RPMI8226 (cell line): ENCODE results near the gene ETV4.

Experiments
- DNase-seq: peaks from one replicate; pipeline ENCODE4 v3.0.0-alpha.2; 2015

Gene ETV4

DNA sequence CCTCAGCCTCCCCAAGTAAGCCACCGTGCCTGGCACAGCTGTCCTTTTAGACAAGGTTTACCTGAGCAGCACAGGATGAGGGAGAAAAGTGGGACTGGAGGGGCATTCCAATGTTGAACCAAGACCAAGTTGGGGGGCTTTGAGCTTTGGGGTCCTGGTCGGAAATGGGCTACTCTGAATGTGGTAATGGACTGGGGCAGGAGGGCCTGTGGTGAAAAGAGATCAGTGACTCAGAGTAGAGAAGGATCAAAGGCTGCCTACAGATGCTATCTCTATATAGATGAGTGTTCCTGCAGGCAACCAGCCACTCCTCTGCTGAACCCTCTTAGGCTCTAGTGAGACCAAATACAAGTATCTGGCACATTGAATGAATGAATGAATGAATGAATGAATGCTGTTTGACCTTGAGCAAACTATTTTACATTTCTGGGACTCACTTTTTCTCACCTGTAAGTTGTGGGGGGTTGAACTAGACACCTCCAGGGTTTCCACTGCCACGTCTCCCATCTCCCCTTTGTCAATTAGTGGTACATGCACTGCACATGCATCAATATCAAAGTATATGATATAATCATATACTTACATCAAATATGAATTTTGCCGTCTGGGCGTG, 26.3 kb upstream of the ETV4 start:
- no peak for DNase-seq

DNA sequence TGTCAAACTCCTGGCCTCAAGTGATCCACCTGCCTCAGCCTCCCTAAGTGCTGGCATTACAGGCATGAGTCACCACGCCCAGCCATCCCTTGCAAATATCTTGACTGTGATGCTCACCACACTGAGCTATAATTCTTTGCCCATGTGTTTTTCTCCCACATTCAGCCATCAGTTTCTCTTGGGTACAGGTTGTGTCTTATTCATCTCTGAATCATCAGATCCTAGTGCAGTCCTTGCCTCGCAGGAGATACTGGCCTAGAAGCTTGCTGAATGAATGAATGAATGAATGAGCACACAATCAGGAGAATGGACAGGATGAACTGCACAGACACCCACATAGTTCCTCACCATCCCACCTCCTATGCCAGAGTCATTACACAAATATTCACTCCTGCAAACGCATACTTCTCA, 24.4 kb upstream of the ETV4 start:
- no peak for DNase-seq

DNA sequence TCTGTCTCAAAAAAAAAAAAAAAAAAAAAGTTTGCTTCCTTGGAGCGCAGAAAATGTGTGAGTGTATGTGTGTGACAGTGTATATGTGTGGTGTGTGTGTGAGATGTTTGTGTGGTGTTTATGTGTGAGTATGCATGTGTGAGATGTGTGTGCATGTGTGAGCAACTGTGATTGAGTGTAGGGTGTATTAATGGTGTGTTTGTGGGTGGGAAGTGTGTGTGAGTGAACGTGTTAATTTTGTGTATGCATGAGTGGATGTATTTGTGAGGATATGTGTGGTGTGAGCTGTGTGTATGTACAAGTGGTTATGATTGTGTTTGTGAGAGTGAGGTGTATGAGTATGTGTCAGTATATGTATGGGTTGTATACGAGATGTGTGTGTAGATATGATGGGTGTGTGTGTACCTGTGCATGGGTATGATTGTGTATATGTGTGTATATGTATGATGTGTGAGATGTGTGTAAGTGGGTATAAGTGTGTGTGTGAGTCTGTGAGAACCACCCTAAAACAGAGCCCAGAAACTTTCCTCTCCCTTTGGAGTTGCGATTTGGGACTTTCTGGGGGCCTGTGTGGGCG, 22.5 kb upstream of the ETV4 start:
- DNase-seq: no peak

DNA sequence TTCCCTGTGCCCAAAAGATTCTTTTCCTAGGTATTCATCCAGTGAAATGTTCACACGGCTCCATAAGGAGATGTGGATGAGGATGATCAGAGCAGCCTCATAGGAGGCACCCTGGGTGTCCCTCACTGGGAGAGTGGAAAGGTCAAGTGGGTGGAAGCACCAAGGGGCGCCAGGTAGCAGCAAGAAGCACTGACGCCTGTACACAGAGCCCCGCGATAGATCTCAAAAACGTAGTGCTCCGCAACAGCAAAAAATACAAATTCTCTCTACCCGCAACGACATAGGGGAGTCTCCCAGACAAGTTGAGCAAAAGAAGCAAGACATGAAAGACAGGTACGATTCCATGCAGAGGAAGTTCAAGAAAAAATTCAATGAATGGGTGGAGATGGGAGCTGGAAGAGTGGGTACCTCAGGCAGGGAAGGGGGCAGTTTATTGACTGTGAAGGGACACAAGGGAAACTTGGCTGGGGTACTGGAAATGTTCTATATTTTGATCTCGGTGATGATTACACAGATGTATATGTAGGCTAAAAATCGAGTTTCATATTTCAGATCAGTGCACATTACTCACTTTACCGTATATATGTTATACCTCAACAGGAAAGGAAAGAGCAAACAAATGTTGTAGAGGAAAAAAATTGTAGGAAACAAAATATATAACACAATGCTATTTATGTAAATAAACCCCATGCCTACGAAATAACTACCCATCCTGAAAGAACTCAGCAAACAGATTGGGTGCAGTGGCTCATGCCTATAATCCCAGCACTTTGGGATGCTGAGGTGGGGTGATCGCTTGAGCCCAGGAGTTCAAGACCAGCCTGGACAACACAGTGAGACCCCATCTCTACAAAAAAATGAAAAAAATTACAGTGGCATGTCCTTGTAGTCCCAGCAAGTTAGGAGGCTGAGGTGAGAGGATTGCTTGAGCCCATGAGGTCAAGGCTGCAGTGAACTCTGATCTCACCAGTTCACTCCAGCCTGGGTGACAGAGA, 17.8 kb upstream of the ETV4 start:
- DNase-seq: no peak

DNA sequence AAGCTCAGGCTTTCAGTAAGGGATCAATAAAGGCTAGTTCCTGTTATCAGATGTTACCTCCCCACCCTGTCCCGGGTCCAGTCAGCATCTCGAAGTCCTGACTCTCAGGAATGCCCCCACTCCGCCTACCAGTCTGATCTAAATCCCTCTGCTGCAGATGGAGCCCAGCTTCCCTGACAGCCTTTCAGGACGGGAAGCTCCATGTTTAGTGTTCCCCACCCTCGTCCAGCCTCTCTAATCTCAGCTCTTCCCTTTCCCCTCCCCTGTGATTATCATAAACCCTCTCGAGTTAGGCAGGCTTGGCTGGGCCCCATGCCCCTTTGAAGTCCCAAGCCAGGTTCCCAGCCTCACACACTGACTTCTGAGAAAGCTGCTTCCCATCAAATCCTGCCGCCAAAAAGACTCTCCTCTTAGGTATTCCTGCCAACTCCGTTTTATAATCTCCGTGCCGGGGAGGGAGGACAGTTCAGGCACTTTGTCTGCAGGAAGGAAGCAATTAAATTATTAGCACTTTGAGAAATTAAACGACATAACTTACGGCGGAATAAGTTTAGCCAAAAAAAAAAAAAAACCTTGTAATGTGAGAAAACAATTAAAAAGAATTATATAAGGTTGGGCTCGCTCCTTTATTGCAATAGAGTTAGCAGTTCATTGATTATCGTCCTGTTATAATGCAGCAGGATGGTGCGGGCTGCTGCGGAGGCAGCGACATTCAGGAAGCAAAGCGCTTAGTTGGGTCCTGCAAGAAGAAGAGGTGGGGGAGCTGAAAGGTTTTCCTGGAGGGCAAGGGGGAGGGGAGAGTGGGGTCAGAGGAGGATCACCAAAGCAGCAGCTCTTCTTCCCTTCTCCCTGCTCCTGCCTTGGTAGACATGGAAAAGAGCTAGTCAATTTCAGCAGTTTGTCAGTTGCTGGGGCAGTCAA, 16.8 kb upstream of the ETV4 start:
- no peak for DNase-seq

DNA sequence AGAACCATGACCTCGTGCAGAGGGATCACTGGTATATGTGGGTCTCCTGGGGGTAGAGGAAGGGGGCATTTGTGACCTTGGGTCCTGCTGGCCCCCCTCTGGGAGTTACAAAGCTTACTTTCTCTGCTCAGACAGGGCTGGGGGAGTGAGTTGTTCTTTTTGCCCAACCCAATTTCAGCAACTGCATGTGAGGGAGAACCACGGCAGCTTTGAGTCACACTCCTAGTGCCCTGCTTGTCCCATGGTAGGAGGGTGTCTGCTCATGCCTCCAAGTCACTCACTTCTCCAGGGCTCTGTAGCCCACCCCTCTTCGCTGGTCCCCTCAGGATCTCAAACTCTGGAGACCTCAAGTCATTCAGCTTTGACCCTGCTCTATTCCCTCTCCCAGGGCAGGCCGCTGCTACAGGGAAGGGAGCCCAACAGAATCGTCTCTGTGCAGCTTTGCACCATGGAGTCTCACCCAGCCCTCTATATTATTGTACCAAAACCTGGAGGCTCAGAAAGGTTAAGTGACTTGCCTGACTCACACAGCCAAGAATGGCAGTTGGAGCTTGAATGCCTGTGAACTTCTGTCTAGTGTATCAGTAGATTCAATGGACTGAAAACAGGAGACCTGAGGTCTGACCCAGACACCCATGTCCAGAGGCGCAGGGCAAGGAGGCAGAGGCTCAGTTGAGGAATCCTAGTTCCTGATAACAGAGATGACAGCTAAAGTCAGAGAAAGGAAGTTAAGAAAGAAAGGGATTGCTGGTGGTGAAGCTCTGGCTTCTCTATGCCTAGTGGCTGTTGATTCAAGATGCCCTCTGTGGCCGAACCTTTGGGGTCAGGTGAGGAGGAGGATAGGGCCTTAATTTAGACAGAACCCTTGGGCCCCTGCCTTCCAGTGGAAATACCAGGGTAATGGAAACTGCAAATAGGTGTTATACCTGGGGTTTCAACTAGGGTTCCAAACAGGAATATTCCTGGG, 14.6 kb upstream of the ETV4 start:
- no peak for DNase-seq

DNA sequence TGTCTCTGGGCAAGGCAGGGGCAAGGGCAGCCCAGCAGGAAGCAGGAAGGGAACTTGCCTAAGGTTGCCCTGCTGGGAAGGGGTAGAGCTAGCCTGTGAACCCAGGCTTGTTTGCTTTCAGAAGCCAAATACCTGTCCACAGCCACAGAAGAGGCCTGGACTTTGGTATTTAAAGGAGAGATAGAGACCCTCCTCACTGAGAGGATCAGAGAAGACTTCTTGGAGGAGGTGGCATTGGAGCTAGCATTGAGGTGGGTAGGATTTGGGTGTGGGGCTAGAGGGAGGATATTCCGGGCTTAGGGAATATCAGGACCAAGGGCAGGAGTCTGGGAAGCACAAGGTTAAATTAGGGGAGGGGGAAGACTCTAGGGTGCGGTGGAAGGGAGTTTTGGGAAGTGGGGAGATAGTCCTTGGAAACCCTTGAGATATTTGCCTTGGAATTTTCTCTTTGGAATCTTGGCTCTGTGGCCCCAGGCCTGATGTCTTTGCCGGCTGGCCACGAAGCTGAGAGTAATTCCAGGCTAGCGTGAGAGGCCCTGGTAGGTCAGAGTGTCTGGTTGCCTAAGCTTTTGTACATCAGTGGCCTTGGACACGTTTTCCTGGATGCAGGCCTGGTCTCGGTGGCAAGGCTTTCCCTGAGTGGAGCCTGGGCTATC, 13.1 kb upstream of the ETV4 start:
- DNase-seq: no peak

DNA sequence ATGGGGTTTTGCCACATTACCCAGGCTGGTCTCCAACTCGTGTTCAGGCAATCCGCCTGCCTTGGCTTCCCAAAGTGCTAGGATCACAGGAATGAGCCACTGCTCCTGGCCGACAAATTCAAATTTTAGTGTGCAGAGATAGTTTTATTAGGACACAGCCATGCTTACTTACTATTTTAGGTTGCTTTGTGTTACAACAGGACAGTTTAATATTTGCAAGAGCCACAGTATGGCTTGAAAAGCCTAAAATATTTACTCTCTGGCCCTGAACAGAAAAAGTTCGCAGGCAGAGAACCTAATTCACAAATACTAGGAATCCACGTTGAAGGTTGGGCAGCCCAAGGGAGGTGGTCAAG, 12.6 kb upstream of the ETV4 start:
- DNase-seq: no peak

DNA sequence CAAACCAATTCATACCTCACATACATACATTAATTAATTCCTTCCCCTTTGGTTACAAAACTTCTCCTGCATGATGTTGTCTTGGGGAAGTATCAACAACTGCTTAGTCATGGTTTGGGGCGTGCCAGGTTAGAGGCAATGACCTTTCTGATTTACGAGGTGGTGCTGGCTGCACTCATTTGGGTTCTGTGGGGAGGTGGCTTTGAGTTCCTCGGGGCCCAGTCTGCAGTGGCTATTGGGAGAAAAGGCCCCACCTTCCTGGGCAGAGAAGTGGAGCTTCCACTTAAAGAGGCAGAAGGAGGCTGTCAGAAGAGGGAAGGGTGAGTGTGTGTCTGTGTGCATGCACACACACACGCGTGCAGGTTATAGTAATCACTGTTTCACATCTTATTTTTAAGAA, 10.2 kb upstream of the ETV4 start:
- DNase-seq: peak; percentile 37

DNA sequence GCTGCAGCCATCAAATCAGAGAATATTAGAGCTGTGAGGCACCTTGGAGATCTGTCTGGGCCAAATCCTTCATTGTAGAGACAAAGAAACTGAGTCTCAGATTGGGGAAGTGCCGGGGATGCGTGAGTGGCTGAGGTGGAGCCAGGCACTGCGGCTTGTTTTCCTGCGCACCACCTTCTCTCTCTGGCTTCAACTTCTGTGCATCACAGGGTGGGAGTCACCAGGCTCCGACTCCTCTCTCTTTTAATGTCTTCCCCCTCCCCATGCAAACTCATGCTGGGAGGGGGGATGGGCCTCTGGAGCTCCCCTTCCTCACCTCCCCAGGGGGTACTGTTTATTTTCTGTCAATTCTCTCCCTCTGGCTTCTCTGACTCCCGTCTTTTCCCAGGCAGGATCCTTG, 8.7 kb upstream of the ETV4 start:
- DNase-seq: no peak

DNA sequence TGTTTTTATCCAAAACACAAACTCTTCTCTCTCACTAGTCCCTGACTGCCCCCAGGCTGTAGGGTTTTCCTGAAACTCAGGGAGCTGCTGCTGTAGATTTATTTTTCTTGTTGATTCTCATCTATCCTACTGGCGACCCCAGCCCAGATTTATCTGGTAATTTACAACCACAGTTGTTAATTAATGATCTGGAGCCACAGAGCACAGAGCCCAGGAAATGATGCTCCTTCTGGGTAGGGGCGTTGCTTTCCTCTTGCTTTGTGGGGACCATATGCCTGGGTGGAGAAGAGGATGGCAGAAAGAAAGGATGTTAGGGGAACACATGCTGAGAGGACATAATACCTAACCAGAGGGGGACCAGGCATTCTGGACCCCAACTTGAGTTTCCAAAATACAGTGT, 7.4 kb upstream of the ETV4 start:
- DNase-seq: no peak

DNA sequence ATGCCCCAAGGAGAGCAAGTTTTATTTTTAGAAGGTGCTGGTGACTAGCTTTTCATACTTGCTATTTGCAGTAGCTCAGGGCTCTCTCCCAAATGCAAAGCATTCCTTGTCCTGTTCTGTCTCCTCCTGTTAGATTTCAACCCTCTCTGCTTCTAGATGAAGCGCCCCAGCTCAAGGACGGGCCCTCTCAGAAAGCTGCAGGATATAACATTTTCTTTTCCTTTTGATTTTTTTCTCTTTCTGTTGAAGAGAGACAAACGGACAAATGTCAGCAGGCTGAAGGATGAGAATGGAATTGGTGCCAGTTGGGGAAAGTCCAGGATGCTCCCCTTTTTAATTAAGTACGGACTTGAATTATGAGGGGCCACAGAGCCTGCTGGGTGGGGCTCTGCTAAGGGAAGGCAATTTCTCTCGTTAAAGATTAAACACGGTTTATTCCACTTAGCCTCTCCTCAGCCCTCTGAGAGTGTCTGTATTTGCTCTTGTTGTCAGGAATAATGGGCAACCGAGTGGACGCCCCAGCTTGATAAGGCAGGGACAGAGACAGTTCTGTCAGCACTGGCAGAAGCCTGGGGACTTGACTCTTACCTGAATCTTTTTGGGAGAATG, 6.2 kb upstream of the ETV4 start:
- no peak for DNase-seq

DNA sequence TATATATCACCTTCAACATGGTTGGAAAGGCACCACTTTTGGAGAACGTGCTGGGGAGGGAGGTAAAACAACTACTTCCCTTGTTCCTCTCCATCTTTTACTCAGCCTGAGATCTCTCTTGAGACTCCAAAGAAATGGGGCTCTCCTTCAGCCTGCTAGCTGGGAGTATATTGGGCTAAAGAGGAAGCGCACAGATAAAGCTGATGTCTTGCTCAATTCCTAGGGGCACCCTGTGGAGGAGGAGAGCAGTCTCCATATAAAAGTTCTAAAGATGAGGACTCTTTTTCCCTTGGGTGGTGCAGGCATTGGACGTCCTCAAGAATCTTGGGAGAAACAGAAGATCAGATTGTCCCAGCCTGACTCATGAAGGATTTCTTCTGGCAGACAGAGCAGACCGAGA, 4.6 kb upstream of the ETV4 start:
- DNase-seq: no peak

DNA sequence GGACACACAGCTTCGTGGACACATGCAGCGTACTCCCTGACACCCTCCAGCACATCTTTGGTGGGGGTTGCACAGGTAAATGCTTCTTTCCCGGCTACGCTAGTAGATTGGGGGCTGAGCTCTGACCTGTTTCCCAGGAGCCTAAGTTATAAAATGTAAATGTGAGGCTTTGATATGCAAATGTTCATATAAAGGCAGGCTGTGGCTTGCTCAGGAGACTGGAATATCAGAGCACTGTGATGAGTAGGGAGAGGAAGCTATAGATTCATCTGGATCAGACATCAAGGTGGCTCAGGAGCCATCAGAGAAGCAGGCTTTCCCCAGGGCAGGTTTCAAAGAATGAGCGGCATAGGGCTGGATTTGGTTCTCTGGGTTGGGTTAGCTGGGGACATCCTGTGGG, 3.4 kb upstream of the ETV4 start:
- no peak for DNase-seq

DNA sequence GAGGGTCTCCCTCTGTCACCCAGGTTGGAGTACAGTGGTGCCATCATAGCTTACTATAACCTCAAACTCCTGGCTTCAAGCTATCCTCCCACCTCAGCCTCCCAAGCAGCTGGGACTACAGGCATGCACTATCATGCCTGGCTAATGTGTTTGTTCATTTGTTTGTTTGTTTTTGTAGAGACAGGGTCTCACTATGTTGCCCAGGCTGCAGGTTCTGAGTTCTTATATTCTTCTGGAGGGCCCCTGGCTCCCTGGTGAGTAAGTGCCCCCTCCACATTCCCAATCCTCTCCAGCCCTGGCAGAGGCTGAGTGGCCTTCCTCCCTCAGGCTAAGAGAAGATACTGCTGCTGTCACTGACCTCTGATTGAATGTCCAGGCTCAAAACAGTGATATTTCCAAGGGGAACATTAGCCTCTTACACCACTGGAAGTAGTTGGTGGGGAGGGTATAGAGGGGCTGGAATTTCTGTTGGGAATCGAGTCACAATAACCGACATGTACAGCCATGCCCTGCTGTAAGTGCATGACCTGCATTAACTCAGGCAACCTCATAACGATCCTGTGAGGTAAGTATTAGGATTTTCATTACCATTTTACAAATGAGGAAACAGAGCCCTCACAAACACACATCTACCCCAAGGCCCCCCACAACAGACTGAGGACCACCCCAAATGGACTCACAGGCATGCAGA, 2.7 kb upstream of the ETV4 start:
- no peak for DNase-seq

DNA sequence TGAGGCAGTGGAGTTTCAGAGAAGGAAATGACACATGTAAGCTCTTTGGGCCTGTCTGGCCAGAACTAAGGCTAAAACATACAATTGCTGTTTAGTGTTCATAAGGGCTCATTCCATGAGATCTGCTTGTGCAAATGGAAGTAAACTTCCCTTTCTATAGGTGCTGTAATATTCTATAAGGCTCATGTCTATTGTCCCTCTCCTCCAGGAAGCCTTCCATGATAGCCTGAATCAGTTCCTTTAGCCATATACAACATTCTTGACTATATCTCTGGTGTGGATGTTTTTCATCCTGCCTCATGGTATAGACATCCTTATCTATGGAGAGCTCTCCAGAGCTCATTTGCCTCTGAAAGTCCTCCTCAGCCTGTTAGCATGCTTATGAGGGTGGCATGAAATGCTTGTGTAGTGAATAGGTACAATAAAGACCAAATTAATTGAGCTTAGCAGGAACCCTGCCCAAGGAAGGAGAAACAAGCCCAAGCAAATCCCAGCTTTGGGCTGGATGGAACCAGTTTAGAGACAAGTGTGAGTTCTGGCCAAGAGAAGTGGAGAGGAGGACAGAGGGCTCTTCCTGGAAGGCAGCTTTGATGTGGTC, 1.6 kb upstream of the ETV4 start:
- DNase-seq: no peak

DNA sequence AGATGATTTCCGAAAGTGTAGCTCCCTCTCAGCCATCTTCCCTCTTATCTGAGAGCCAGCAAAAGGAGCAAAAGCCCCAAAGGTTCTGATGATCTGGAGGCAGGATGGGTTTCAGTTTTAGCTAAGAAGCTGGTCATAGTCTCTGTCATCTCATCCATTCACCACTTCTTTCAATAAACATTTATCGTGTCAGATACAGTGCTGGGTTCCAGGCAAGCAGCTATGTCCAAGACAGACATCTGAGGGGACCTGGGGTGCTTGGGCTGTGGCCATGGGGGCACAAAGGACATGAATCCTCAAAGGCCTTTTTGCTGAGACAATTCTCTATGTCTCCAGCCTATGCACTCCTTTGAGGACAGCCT, 1.0 kb upstream of the ETV4 start:
- no peak for DNase-seq

DNA sequence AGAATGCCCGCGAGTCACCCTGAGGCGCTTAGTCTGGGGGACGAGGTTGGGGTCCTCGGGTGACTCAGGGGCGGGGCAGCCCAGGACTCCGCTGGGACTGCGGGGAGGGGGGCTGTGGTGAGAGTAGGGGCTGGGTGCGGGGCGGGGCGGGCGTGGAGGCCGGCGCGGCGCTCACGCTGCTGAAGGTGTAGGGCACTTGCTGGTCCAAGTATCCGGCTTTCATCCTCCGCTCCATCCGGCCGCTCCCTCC, 832 bp downstream of the ETV4 start:
- DNase-seq: no peak

DNA sequence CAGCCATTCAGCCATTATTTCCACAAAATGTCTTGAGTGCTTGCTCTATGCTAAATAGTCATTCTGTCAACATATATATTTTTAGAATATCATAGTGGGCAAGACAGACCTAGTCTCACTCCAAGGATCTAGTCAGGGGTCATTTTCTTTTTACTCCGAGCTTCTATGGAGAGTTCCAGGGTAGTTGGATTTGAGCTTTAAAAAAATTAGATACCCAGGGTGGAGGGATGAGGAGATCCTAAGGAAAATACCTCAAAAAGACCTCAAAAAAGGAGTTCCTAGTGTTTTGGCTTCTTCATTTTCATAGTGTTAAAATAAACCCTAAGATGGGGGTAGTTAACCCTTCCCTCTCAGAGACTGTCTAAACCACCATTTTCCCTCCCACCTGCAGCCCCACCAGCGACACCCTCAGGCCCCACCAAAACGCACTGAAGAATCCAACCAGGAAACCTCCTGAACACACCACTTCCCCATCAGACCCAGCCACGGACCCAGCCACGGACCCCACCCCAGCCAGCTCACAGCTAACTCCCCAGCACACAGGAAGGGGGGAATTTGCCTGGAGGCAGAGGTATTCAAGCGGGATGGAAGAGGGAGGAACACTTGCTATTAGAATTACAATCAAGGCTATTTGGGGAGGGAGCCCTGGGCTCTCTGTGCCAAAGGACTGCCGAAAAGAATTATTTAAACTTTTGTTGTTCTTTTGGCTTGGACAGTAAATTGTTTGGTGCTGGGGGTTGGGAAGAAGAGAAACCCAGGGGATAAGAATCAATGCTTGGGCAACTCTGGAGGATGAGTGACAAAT, 2.2 kb downstream of the ETV4 start:
- no peak for DNase-seq
